Measurements from ENCODE around the gene NMT1.

The NMT1 gene

DNA sequence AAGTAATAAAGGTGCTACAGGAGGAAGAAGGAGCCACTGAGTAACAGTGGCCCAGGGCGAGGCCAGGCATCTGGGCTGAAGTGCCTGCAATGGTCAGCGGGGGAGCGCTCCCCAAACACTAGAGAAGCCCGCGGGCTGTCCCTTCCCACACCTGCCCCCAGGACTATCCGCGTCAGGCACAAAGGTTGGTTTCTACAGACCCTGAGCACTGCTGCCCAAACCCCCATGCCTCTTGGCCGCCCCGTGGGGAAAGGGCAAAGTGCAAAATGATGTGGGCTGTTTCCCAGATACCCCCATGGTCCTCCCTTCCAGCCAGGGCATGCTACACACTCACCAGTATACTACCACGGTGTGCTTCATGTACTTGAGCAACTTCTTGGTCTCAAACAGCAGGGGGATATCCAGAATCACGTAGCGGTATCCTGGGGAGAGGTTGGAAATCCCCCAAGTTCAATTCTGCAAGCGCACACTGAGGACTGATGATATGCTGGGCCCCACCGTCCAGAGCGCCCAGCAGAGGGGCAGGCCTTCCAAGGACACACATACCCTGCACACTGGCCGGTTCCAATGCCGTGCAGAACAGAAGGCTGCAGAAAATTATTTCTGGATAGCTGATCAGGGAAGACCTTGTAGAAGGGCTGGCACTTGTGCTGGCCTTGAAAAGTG lies 31.2 kb upstream of the NMT1 start:
- no peaks in the 10 kb centered on the region for H3K4me1 Mint-ChIP-seq (ENCODE audit: low read depth)
- H3K27ac Mint-ChIP-seq: peak overlapping the region; percentile 41
- H3K4me3 Mint-ChIP-seq: no peak overlapping the region
- no peaks in the 10 kb centered on the region for H3K9me3 Mint-ChIP-seq
- H3K27me3 Mint-ChIP-seq (ENCODE audit: low read depth): no peaks in the 10 kb centered on the region
- H3K36me3 Mint-ChIP-seq (ENCODE audit: low read depth): peaks cover 14% of the 10 kb centered on the region

DNA sequence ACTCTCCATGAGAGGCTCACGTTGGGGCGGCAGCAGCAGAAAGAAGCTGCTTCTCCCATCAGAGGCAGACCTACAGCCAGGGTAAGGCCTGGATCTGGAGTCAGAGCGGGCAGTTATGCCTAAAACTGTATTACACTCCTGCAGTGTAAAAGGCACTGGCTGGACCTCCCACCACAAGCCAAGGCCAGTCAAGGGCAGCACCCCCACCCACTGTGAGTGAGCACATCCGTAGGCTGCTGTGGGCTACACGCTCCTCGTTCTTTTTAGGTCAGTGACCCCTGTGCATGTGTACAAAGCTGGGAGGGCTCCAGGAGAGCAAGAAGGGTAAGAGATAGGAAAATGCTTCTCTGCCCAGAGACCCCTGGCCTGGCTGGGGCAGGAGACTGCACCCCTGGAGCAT lies 30.4 kb upstream of the NMT1 start:
- no peaks in the 10 kb centered on the region for H3K27me3 Mint-ChIP-seq (ENCODE audit: low read depth)
- H3K9me3 Mint-ChIP-seq: no peaks in the 10 kb centered on the region
- H3K36me3 Mint-ChIP-seq (ENCODE audit: low read depth): peaks cover 17% of the 10 kb centered on the region
- H3K4me1 Mint-ChIP-seq (ENCODE audit: low read depth): no peaks in the 10 kb centered on the region
- H3K4me3 Mint-ChIP-seq: no peak overlapping the region
- H3K27ac Mint-ChIP-seq: no peak overlapping the region

GRCh38 chr17:45031231-45032173 lies 29.6 kb upstream of the NMT1 start:
- H3K4me3 Mint-ChIP-seq: no peak overlapping the region
- no peaks in the 10 kb centered on the region for H3K9me3 Mint-ChIP-seq
- H3K4me1 Mint-ChIP-seq (ENCODE audit: low read depth): no peaks in the 10 kb centered on the region
- no peak overlapping the region for H3K27ac Mint-ChIP-seq
- peaks cover 17% of the 10 kb centered on the region for H3K36me3 Mint-ChIP-seq (ENCODE audit: low read depth)
- H3K27me3 Mint-ChIP-seq (ENCODE audit: low read depth): no peaks in the 10 kb centered on the region

DNA sequence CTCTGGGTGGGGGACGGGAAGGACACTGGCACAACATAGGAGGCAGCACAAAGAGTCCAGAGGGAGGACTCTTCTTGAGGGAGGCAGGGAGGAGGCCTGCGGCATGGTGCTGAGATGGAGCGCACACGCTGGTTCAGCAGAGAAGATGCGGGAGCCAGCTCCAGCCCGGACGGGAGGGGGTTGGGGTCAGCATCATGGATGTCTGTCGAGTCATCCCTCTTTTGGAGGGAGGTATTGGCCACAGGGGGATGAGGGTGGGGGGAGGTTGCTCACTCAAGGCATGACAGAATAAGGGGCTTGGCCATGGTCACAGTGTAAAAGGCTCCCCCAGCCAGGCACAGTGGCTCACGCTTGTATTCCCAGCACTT lies 29.0 kb upstream of the NMT1 start:
- Mint-ChIP-seq H3K27me3 (ENCODE audit: low read depth) (no peaks in the 10 kb centered on the region), H3K36me3 (ENCODE audit: low read depth) (peaks cover 17% of the 10 kb centered on the region), H3K9me3 (no peaks in the 10 kb centered on the region), H3K4me3 (no peak overlapping the region), H3K4me1 (ENCODE audit: low read depth) (no peaks in the 10 kb centered on the region), H3K27ac (no peak overlapping the region)

GRCh38 chr17:45034599-45034998 lies 26.5 kb upstream of the NMT1 start:
- peaks cover 1% of the 10 kb centered on the region for H3K4me1 Mint-ChIP-seq (ENCODE audit: low read depth)
- no peaks in the 10 kb centered on the region for H3K27me3 Mint-ChIP-seq (ENCODE audit: low read depth)
- no peak overlapping the region for H3K4me3 Mint-ChIP-seq
- peaks cover 14% of the 10 kb centered on the region for H3K36me3 Mint-ChIP-seq (ENCODE audit: low read depth)
- no peaks in the 10 kb centered on the region for H3K9me3 Mint-ChIP-seq
- no peak overlapping the region for H3K27ac Mint-ChIP-seq

DNA sequence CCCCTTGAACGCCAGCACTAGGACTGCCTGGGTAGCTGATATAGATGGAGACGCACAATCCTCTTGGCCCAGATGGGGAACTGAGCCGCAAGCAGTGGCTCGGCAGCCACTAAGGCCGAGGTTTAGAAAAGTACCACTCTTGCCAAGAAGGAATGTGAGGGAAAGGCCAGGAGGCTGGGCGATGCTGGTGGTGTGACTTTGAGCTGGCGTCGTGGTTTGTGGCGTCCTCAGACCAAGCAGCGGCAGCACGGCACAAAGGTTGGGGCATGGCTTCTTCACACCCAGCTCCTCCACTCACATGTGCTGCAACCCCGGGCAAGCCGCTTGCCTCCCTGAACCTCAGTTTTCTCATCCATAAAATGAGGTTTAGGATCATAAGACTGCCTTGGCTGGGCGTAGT lies 25.3 kb upstream of the NMT1 start:
- no peak overlapping the region for H3K4me3 Mint-ChIP-seq
- H3K36me3 Mint-ChIP-seq (ENCODE audit: low read depth): peaks cover 14% of the 10 kb centered on the region
- H3K27me3 Mint-ChIP-seq (ENCODE audit: low read depth): no peaks in the 10 kb centered on the region
- H3K4me1 Mint-ChIP-seq (ENCODE audit: low read depth): peaks cover 1% of the 10 kb centered on the region
- no peak overlapping the region for H3K27ac Mint-ChIP-seq
- H3K9me3 Mint-ChIP-seq: no peaks in the 10 kb centered on the region

DNA sequence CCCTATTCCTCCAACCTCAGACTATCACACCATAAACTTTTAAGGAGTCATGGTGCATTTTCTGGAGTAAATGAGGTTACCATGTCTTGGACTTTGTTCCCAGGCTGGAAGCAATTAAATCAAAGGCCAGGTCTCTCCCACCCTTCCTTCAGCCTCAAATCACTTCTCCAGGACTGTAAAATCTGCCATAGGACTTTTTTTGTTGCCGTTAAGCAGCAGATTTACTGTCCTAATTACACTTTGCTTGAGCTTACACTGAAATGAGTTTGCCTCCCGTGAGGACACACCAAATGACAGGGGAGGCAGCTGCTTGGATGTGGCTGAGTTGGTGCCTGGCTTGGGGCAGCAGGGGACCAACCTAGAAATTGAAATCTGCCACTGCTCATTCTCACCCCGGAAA lies 24.4 kb upstream of the NMT1 start:
- H3K36me3 Mint-ChIP-seq (ENCODE audit: low read depth): peaks cover 14% of the 10 kb centered on the region
- H3K27ac Mint-ChIP-seq: no peak overlapping the region
- H3K9me3 Mint-ChIP-seq: no peaks in the 10 kb centered on the region
- H3K4me3 Mint-ChIP-seq: no peak overlapping the region
- H3K27me3 Mint-ChIP-seq (ENCODE audit: low read depth): no peaks in the 10 kb centered on the region
- peaks cover 1% of the 10 kb centered on the region for H3K4me1 Mint-ChIP-seq (ENCODE audit: low read depth)

DNA sequence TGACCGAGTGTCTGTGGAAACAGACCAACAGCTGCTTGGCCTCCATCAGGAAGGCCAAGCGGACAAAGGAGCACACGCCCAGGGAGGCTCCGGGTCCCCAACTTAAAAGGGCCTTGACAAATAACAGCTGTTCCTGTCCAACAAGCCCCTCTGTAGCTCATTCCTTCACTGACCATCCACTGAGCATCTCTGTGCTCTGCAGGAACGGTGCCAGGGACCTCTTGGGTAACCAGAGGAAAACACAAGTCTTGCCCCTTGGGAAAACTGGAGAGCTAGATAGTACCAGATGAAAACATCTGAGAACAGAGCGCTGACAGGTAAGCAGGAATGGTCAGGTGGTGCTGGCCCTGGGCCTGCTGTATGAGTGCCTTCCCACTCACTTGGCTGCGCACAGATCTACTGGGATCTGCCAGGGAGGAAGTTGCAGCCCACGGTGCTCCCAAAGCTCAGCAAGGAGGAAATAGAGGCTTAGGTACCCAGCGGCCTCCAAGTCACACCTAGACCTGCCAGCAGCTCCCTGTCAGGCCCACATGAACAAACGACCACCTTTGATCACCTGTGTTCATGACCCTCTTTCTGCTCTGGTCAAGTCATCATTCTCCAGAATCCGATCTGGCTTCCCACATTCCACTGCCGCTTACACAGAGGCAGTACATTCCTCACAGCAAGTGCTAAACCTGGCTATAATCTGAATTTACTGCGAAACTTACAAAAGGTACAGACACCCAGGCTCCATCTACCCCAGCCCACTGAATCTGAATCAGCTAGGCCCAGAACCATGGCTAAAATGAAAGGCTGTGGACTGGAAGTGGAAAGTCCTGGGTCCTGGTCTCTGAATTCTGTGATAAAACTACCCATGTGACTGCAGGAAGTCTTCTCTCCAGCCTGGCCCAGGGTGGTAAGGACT lies 22.1 kb upstream of the NMT1 start:
- peaks cover 10% of the 10 kb centered on the region for H3K4me1 Mint-ChIP-seq (ENCODE audit: low read depth)
- H3K9me3 Mint-ChIP-seq: no peaks in the 10 kb centered on the region
- no peaks in the 10 kb centered on the region for H3K27me3 Mint-ChIP-seq (ENCODE audit: low read depth)
- peaks cover 8% of the 10 kb centered on the region for H3K36me3 Mint-ChIP-seq (ENCODE audit: low read depth)
- H3K4me3 Mint-ChIP-seq: no peak overlapping the region
- no peak overlapping the region for H3K27ac Mint-ChIP-seq

- Mint-ChIP-seq H3K9me3 (no peaks in the 10 kb centered on the region), H3K27me3 (ENCODE audit: low read depth) (no peaks in the 10 kb centered on the region), H3K4me3 (no peak overlapping the region), H3K36me3 (ENCODE audit: low read depth) (peaks cover 3% of the 10 kb centered on the region), H3K4me1 (ENCODE audit: low read depth) (peaks cover 12% of the 10 kb centered on the region), H3K27ac (no peak overlapping the region)
Measured at GRCh38 chr17:45040459-45040858, 20.7 kb upstream of the NMT1 start.

- no peak overlapping the region for H3K4me3 Mint-ChIP-seq
- peaks cover 4% of the 10 kb centered on the region for H3K36me3 Mint-ChIP-seq (ENCODE audit: low read depth)
- H3K4me1 Mint-ChIP-seq (ENCODE audit: low read depth): peaks cover 16% of the 10 kb centered on the region
- no peak overlapping the region for H3K27ac Mint-ChIP-seq
- no peaks in the 10 kb centered on the region for H3K9me3 Mint-ChIP-seq
- no peaks in the 10 kb centered on the region for H3K27me3 Mint-ChIP-seq (ENCODE audit: low read depth)
Measured at GRCh38 chr17:45042346-45043120, 18.6 kb upstream of the NMT1 start.

- no peaks in the 10 kb centered on the region for H3K9me3 Mint-ChIP-seq
- no peaks in the 10 kb centered on the region for H3K27me3 Mint-ChIP-seq (ENCODE audit: low read depth)
- no peak overlapping the region for H3K4me3 Mint-ChIP-seq
- peaks cover 4% of the 10 kb centered on the region for H3K36me3 Mint-ChIP-seq (ENCODE audit: low read depth)
- peaks cover 16% of the 10 kb centered on the region for H3K4me1 Mint-ChIP-seq (ENCODE audit: low read depth)
- peak overlapping the region; percentile 6 for H3K27ac Mint-ChIP-seq
Measured at GRCh38 chr17:45043813-45044540, 17.1 kb upstream of the NMT1 start.

DNA sequence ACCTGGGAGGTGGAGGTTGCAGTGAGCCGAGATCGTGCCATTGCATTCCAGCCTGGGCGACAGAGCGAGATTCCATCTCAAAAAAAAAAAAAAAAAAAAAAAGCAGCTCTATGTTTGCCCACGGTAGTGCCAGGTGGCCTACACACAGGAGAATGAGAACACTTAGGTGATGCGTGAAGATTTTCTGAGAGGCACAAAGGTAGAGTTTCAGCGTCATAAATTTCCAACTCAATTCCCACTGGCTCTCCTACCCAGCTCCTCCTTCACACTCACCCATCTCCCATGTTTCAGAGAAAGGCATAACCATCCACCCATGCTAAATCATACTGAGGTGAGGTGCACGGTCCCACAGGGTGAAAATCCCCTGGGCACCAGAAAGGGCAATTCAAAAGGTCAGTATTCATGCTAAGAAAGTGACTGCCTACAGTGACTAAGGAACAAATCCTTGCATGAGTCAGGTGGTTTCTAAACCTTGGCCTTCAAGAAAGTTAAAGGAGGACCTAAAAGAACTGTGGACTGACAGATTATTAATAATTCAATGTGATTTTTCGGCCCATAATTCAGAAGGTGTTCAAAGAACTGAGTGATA lies 14.5 kb upstream of the NMT1 start:
- no peaks in the 10 kb centered on the region for H3K9me3 Mint-ChIP-seq
- H3K4me3 Mint-ChIP-seq: no peak overlapping the region
- H3K27ac Mint-ChIP-seq: peak overlapping the region; percentile 19
- H3K27me3 Mint-ChIP-seq (ENCODE audit: low read depth): no peaks in the 10 kb centered on the region
- H3K4me1 Mint-ChIP-seq (ENCODE audit: low read depth): peaks cover 24% of the 10 kb centered on the region
- peaks cover 9% of the 10 kb centered on the region for H3K36me3 Mint-ChIP-seq (ENCODE audit: low read depth)

All from T-helper 1 cell treated with Interleukin-12 subunit alpha and Interleukin-12 subunit beta and Interleukin-4 antibody, amounts not matched to agents 30 μg/mL and 1 μg/mL, for 36 hours (primary cell).